PC-9 (cell line): Measurements from ENCODE around the gene EDAR.

ENCODE experiments used
- EZH2 ChIP-seq: fragments of 200-600 bp; sonication (generic); IDR thresholded peaks from 2 replicates; pipeline ENCODE4 v1.8.0; 2017; ENCODE audit warnings: antibody characterized with exemption, low read depth
- TF ChIP-seq, protein P1 (sequence below): fragments of 200-600 bp; sonication (generic); conservative IDR thresholded peaks from 2 replicates; pipeline ENCODE4 v1.6.1; 2017; ENCODE audit warnings: mixed run types, antibody characterized with exemption, mild to moderate bottlenecking, moderate library complexity

DNA sequence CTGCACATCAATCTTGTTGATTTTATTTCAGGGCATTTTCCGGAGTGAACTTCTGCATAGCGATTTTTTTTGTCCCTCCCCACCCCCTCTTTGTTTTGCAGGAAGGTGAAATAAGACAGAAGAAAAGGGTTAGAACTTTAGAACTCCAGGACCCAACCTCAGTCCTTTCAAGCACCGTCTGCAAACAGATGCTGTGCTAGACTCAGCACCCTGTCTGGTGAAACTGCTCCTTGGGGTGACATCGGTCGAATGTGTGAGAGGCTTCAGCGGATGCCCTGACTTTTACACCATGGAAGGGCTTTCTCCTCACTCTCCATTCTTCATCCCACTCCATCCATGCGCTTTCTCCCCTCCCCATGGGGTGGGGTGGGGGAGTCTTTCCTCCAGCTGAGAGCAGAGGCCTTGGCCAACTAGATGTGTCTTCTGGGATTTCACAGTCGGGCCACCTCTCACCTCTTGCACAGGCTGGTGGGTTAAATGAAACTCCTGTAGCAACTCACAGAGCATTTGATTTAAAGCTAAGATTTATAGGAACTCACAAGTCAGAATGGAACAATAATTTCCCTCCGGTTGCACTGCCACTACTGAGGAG lies 43.3 kb upstream of the EDAR start:
- TF ChIP-seq EZH2: no peak
- TF ChIP-seq, protein P1, sequence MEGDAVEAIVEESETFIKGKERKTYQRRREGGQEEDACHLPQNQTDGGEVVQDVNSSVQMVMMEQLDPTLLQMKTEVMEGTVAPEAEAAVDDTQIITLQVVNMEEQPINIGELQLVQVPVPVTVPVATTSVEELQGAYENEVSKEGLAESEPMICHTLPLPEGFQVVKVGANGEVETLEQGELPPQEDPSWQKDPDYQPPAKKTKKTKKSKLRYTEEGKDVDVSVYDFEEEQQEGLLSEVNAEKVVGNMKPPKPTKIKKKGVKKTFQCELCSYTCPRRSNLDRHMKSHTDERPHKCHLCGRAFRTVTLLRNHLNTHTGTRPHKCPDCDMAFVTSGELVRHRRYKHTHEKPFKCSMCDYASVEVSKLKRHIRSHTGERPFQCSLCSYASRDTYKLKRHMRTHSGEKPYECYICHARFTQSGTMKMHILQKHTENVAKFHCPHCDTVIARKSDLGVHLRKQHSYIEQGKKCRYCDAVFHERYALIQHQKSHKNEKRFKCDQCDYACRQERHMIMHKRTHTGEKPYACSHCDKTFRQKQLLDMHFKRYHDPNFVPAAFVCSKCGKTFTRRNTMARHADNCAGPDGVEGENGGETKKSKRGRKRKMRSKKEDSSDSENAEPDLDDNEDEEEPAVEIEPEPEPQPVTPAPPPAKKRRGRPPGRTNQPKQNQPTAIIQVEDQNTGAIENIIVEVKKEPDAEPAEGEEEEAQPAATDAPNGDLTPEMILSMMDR: no peak
